ENCODE results near the gene VWA2.

VWA2 gene

GRCh38 chr10:114281461-114281860, 42.4 kb downstream of the VWA2 start:
- TF ChIP-seq, protein P1, sequence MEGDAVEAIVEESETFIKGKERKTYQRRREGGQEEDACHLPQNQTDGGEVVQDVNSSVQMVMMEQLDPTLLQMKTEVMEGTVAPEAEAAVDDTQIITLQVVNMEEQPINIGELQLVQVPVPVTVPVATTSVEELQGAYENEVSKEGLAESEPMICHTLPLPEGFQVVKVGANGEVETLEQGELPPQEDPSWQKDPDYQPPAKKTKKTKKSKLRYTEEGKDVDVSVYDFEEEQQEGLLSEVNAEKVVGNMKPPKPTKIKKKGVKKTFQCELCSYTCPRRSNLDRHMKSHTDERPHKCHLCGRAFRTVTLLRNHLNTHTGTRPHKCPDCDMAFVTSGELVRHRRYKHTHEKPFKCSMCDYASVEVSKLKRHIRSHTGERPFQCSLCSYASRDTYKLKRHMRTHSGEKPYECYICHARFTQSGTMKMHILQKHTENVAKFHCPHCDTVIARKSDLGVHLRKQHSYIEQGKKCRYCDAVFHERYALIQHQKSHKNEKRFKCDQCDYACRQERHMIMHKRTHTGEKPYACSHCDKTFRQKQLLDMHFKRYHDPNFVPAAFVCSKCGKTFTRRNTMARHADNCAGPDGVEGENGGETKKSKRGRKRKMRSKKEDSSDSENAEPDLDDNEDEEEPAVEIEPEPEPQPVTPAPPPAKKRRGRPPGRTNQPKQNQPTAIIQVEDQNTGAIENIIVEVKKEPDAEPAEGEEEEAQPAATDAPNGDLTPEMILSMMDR (IDR thresholded peaks at IDR 0.05; ENCODE audit: low read depth, low read length) = no peak
- no peak for DNase-seq (ENCODE audit: low read depth in 2 of 2)
- no peak overlapping the region for H3K4me3 ChIP-seq (replicated peaks in 1 of 2; ENCODE audit: low read depth in 2 of 2, low read length in 2 of 2)

DNA sequence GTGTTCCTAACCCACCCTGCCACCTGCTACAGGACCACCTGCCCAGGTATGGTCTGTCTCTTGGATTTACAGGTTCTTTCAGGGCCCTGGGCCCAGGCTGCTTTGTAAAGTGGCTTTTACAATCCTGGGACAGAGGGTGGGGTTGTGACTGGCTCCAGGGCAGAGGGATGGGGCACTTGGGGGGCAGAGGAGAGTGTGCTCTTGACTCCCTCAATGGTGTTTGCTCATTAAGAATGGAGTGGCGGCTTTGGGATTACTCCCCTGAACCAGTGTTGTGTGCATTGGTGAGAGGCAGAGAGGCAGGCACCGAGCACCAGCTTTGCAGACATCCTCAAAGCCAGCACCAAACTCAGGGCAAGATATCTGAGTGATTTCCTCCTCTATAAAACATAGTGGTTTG, 43.5 kb downstream of the VWA2 start:
- H3K4me3 ChIP-seq (replicated peaks in 1 of 2; ENCODE audit: low read depth in 2 of 2, low read length in 2 of 2) = no peak overlapping the region
- TF ChIP-seq, protein P1 (IDR thresholded peaks at IDR 0.05; ENCODE audit: low read depth, low read length) = no peak
- DNase-seq (ENCODE audit: low read depth in 2 of 2) = no peak

GRCh38 chr10:114283091-114283490, 44.0 kb downstream of the VWA2 start:
- no peak for DNase-seq (ENCODE audit: low read depth in 2 of 2)
- H3K4me3 ChIP-seq (replicated peaks in 1 of 2; ENCODE audit: low read depth in 2 of 2, low read length in 2 of 2) = no peak overlapping the region
- TF ChIP-seq, protein P1 (IDR thresholded peaks at IDR 0.05; ENCODE audit: low read depth, low read length) = no peak

GRCh38 chr10:114283535-114284234, 44.6 kb downstream of the VWA2 start:
- H3K4me3 ChIP-seq (replicated peaks in 1 of 2; ENCODE audit: low read depth in 2 of 2, low read length in 2 of 2) = no peak overlapping the region
- DNase-seq (ENCODE audit: low read depth in 2 of 2) = no peak
- TF ChIP-seq, protein P1 (IDR thresholded peaks at IDR 0.05; ENCODE audit: low read depth, low read length) = no peak

- TF ChIP-seq, protein P1 (IDR thresholded peaks at IDR 0.05; ENCODE audit: low read depth, low read length) = no peak
- no peak overlapping the region for H3K4me3 ChIP-seq (replicated peaks in 1 of 2; ENCODE audit: low read depth in 2 of 2, low read length in 2 of 2)
- no peak for DNase-seq (ENCODE audit: low read depth in 2 of 2)
Measured at GRCh38 chr10:114284346-114285071, 45.5 kb downstream of the VWA2 start.

DNA sequence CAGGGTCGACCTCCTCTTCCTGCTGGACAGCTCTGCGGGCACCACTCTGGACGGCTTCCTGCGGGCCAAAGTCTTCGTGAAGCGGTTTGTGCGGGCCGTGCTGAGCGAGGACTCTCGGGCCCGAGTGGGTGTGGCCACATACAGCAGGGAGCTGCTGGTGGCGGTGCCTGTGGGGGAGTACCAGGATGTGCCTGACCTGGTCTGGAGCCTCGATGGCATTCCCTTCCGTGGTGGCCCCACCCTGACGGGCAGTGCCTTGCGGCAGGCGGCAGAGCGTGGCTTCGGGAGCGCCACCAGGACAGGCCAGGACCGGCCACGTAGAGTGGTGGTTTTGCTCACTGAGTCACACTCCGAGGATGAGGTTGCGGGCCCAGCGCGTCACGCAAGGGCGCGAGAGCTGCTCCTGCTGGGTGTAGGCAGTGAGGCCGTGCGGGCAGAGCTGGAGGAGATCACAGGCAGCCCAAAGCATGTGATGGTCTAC, 46.9 kb downstream of the VWA2 start:
- DNase-seq (ENCODE audit: low read depth in 2 of 2) = no peak
- H3K4me3 ChIP-seq (replicated peaks in 1 of 2; ENCODE audit: low read depth in 2 of 2, low read length in 2 of 2) = no peak overlapping the region
- TF ChIP-seq, protein P1 (IDR thresholded peaks at IDR 0.05; ENCODE audit: low read depth, low read length) = no peak

All from cardiac fibroblast (primary cell).